Subcutaneous adipose tissue (tissue), 4 donors: ENCODE results near the gene MYF5. TPM values are rescaled to one million over a fixed set of nuclear protein-coding genes. Genes with fewer than 3 reads are reported as not detected.

Experiments used
- total RNA-seq, 4 donors: library from RNA; depleted of rRNA; stranded (reverse); fragments of >200 nt; gene quantifications; one replicate each; pipeline ENCODE4 v1.1.0, GENCODE V29; 2016
- TF ChIP-seq, protein P1 (sequence below): fragments of 450-650 bp; IDR thresholded peaks from one replicate; pipeline ENCODE4 v1.5.1; 2016; ENCODE audit warnings: low read depth, mild to moderate bottlenecking, control low read depth, antibody characterized with exemption, moderate library complexity

MYF5 gene
- total RNA-seq, 4 donors from 2014 or later, result not detected

GRCh38 chr12:80747800-80748199, 31.1 kb downstream of the MYF5 start:
- TF ChIP-seq, protein P1, sequence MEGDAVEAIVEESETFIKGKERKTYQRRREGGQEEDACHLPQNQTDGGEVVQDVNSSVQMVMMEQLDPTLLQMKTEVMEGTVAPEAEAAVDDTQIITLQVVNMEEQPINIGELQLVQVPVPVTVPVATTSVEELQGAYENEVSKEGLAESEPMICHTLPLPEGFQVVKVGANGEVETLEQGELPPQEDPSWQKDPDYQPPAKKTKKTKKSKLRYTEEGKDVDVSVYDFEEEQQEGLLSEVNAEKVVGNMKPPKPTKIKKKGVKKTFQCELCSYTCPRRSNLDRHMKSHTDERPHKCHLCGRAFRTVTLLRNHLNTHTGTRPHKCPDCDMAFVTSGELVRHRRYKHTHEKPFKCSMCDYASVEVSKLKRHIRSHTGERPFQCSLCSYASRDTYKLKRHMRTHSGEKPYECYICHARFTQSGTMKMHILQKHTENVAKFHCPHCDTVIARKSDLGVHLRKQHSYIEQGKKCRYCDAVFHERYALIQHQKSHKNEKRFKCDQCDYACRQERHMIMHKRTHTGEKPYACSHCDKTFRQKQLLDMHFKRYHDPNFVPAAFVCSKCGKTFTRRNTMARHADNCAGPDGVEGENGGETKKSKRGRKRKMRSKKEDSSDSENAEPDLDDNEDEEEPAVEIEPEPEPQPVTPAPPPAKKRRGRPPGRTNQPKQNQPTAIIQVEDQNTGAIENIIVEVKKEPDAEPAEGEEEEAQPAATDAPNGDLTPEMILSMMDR, result no peak

GRCh38 chr12:80749456-80749855, 32.7 kb downstream of the MYF5 start:
- TF ChIP-seq, protein P1, result no peak

DNA sequence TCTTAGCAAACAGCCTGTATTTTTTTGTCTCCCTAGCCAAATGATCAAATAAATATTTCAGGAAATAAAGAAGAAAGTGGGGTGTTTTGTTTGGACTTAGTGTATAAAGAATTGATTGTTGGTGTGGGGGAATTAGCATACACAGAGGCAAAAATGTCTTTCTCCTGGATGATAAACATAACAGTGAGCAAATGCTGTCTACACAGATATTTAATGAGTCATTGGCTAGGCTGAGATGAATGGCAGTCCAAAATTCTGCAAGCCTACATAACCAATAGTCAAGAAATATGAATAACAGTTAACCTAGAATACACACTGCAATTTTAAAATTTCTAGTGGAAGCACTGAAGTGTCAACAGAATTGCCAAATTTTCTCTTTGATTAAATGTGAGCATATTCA, 35.8 kb downstream of the MYF5 start:
- TF ChIP-seq, protein P1, result no peak

DNA sequence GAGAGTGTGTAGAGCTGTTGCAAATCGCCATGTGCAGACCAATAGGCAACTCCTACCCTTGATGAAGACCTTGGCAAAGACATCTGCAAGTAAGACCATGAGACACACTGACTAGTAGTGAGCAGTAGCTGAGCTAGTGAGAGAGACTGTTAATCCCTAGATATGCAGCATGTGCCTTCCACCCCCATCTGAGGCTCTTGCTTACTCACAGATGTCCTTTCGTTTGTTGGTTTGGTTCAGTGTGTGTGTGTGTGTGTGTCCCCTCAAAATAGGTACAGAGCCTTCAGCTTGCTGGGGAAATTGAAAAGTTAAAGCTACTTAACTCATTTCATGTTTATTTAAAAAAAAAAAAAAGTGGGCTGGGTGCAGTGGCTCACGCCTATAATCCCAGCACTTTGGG, 37.6 kb downstream of the MYF5 start:
- TF ChIP-seq, protein P1, result no peak

DNA sequence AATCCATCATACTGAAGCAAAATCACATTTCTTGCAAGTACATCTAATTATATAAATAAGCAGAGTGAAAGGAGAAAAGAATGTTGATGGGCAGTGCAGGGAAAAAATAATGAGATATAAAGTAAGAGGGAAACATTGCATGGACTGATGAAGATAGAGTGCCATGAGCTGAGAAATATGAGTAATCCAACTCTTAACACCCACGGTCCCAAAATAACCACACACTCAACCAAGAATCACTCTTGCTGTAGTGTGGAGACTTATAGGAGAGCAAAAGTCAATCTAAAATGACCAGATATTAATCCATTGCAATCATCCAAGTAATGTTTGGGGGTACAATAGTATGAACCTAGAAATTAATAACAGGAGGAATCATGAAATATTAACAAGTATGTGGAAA, 40.2 kb downstream of the MYF5 start:
- TF ChIP-seq, protein P1, result no peak

GRCh38 chr12:80761838-80762237, 45.1 kb downstream of the MYF5 start:
- TF ChIP-seq, protein P1, result no peak

- TF ChIP-seq, protein P1, result no peak
Measured at GRCh38 chr12:80763874-80764273, 47.2 kb downstream of the MYF5 start.

GRCh38 chr12:80766210-80766609, 49.5 kb downstream of the MYF5 start:
- TF ChIP-seq, protein P1, result no peak
